Measurements from ENCODE around the gene GREM2.

GREM2 gene

GRCh38 chr1:240579511-240579910, 32.4 kb downstream of the GREM2 start:
- Histone ChIP-seq H3K79me2 (ENCODE audit: insufficient read depth, low read length) (no peaks in the 10 kb centered on the region), H3K9ac (ENCODE audit: low read depth, low read length, poor library complexity, severe bottlenecking) (no peak overlapping the region), H3K27me3 (ENCODE audit: insufficient read depth, low read length, poor library complexity, severe bottlenecking) (no peaks in the 10 kb centered on the region), H3K9me2 (replicated peaks; ENCODE audit: low read depth, low read length) (no peaks in the 10 kb centered on the region), H3K9me3 (ENCODE audit: insufficient read depth, low read depth, low read length) (no peaks in the 10 kb centered on the region), H2AFZ (ENCODE audit: low read length) (no peak overlapping the region), H4K20me1 (ENCODE audit: insufficient read depth, low read length, poor library complexity, severe bottlenecking) (no peaks in the 10 kb centered on the region), H3K36me3 (ENCODE audit: insufficient read depth, low read length) (no peaks in the 10 kb centered on the region), H3K4me1 (ENCODE audit: insufficient read depth, low read length, poor library complexity, severe bottlenecking) (no peaks in the 10 kb centered on the region), H3F3A (ENCODE audit: low read depth) (no peaks in the 10 kb centered on the region), H3K4me2 (ENCODE audit: low read depth, low read length, poor library complexity, severe bottlenecking) (no peak overlapping the region), H3K4me3 (ENCODE audit: low read length, poor library complexity, severe bottlenecking) (no peak overlapping the region)
- TF ChIP-seq EZH2phosphoT487 (IDR thresholded peaks at IDR 0.05; ENCODE audit: borderline replicate concordance) (no peak), CTCF (conservative IDR thresholded peaks at IDR 0.05; ENCODE audit: low read length) (no peak)

GRCh38 chr1:240577095-240577494, 34.9 kb downstream of the GREM2 start:
- Histone ChIP-seq H2AFZ (ENCODE audit: low read length) (no peak overlapping the region), H3K79me2 (ENCODE audit: insufficient read depth, low read length) (no peaks in the 10 kb centered on the region), H3K4me1 (ENCODE audit: insufficient read depth, low read length, poor library complexity, severe bottlenecking) (no peaks in the 10 kb centered on the region), H3K4me3 (ENCODE audit: low read length, poor library complexity, severe bottlenecking) (no peak overlapping the region), H3F3A (ENCODE audit: low read depth) (no peaks in the 10 kb centered on the region), H3K4me2 (ENCODE audit: low read depth, low read length, poor library complexity, severe bottlenecking) (no peak overlapping the region), H3K9me3 (ENCODE audit: insufficient read depth, low read depth, low read length) (no peaks in the 10 kb centered on the region), H3K36me3 (ENCODE audit: insufficient read depth, low read length) (no peaks in the 10 kb centered on the region), H3K9ac (ENCODE audit: low read depth, low read length, poor library complexity, severe bottlenecking) (no peak overlapping the region), H4K20me1 (ENCODE audit: insufficient read depth, low read length, poor library complexity, severe bottlenecking) (no peaks in the 10 kb centered on the region), H3K27me3 (ENCODE audit: insufficient read depth, low read length, poor library complexity, severe bottlenecking) (no peaks in the 10 kb centered on the region), H3K9me2 (replicated peaks; ENCODE audit: low read depth, low read length) (no peaks in the 10 kb centered on the region)
- TF ChIP-seq EZH2phosphoT487 (IDR thresholded peaks at IDR 0.05; ENCODE audit: borderline replicate concordance) (no peak), CTCF (conservative IDR thresholded peaks at IDR 0.05; ENCODE audit: low read length) (no peak)

- TF ChIP-seq CTCF (conservative IDR thresholded peaks at IDR 0.05; ENCODE audit: low read length) (no peak), EZH2phosphoT487 (IDR thresholded peaks at IDR 0.05; ENCODE audit: borderline replicate concordance) (no peak)
- Histone ChIP-seq H4K20me1 (ENCODE audit: insufficient read depth, low read length, poor library complexity, severe bottlenecking) (no peaks in the 10 kb centered on the region), H3K9me2 (replicated peaks; ENCODE audit: low read depth, low read length) (no peaks in the 10 kb centered on the region), H3K9ac (ENCODE audit: low read depth, low read length, poor library complexity, severe bottlenecking) (no peak overlapping the region), H3K9me3 (ENCODE audit: insufficient read depth, low read depth, low read length) (no peaks in the 10 kb centered on the region), H3K36me3 (ENCODE audit: insufficient read depth, low read length) (no peaks in the 10 kb centered on the region), H3K27me3 (ENCODE audit: insufficient read depth, low read length, poor library complexity, severe bottlenecking) (no peaks in the 10 kb centered on the region), H3K4me1 (ENCODE audit: insufficient read depth, low read length, poor library complexity, severe bottlenecking) (no peaks in the 10 kb centered on the region), H3K4me3 (ENCODE audit: low read length, poor library complexity, severe bottlenecking) (peak overlapping the region; percentile 55), H2AFZ (ENCODE audit: low read length) (peak overlapping the region; percentile 29), H3F3A (ENCODE audit: low read depth) (no peaks in the 10 kb centered on the region), H3K79me2 (ENCODE audit: insufficient read depth, low read length) (no peaks in the 10 kb centered on the region), H3K4me2 (ENCODE audit: low read depth, low read length, poor library complexity, severe bottlenecking) (peak overlapping the region; percentile 57)
Measured at GRCh38 chr1:240575981-240576662, 35.8 kb downstream of the GREM2 start.

All from Loucy (cell line).